ENCODE results near the gene OPCML. TPM values are rescaled to one million over a fixed set of nuclear protein-coding genes. Genes with fewer than 3 reads are reported as not detected.

The OPCML gene
- total and polyA plus RNA-seq, 12 donors: under 0.01 to 1.2 (median 0.39) TPM

DNA sequence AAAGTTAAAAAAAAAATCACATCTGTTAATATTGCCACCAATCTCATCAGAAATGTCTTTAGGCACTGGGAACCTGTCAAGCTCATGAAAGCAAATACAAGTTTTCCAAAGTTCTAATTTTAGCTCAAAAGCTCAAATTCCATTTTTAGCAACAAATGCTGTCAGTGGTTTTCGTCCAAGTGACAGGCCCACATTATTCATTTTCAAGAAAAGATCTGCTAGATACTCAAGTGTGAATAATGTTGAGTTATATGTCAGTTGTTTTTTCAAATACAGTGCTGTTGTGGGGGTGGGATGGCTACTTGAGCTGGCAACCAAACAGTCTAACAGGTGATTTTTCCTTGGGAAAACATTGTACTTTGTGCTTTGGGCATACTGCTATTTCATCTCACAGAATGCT lies 1072.6 kb downstream of the OPCML start:
- TF ChIP-seq, protein P1, sequence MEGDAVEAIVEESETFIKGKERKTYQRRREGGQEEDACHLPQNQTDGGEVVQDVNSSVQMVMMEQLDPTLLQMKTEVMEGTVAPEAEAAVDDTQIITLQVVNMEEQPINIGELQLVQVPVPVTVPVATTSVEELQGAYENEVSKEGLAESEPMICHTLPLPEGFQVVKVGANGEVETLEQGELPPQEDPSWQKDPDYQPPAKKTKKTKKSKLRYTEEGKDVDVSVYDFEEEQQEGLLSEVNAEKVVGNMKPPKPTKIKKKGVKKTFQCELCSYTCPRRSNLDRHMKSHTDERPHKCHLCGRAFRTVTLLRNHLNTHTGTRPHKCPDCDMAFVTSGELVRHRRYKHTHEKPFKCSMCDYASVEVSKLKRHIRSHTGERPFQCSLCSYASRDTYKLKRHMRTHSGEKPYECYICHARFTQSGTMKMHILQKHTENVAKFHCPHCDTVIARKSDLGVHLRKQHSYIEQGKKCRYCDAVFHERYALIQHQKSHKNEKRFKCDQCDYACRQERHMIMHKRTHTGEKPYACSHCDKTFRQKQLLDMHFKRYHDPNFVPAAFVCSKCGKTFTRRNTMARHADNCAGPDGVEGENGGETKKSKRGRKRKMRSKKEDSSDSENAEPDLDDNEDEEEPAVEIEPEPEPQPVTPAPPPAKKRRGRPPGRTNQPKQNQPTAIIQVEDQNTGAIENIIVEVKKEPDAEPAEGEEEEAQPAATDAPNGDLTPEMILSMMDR (IDR thresholded peaks at IDR 0.05): no peak
- 44 to 63% methylated on average over 1 of the region's 1 CpG for WGBS, 2 donors
- intact Hi-C loops (cut with DNase I): no loop called here
- H3K27me3 ChIP-seq: peaks cover 0 to 10% (median 0%) of the 10 kb centered on the region in 7 donors
- DNase-seq (no peak), ATAC-seq (no peak)
- H3K36me3 ChIP-seq: no peaks in the 10 kb centered on the region
- H3K4me3 ChIP-seq: no peak overlapping the region
- H3K4me1 ChIP-seq: peaks cover 0 to 7% (median 0%) of the 10 kb centered on the region in 9 donors
- no peak overlapping the region for H3K27ac ChIP-seq
- peaks cover 0 to 11% (median 0%) of the 10 kb centered on the region in 11 donors for H3K9me3 ChIP-seq

GRCh38 chr11:132457445-132457844 lies 1074.9 kb downstream of the OPCML start:
- DNase-seq (no peak), ATAC-seq (no peak)
- Histone ChIP-seq H3K4me1 (no peaks in the 10 kb centered on the region), H3K27me3 (peaks cover 0 to 10% (median 3%) of the 10 kb centered on the region in 7 donors), H3K27ac (no peak overlapping the region), H3K36me3 (no peaks in the 10 kb centered on the region), H3K4me3 (no peak overlapping the region), H3K9me3 (peaks cover 0 to 11% (median 0%) of the 10 kb centered on the region in 11 donors)
- 74 to 83% methylated on average over 2 of the region's 2 CpGs for WGBS, 2 donors
- TF ChIP-seq, protein P1 (IDR thresholded peaks at IDR 0.05): no peak
- intact Hi-C loops (cut with DNase I): no loop called here

DNA sequence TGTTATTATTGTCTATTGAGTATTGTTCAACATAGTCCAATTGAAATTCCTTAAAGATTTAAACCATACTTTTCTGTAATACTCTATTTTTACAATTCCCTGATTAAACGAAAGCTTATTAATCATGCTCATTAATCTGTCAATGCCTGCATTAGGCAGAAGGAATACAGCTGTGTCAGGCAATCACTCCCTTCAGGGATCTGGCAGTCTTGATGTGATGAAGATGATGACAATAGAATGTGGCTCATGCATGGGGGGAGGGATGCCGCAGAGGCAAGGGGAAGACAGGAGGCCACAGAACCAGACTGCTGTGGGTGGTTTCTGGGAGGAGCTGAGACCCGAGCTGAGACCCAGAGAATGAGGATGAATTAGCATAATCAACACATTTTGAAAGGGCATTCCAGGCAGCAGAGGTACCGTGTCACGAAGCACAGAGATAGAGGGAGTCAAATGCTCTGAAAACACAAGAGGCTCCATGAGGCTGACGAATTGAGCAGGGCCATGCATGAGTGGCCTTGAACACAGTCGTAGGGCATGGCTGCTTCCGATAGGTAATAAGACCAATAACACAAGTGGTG lies 1075.5 kb downstream of the OPCML start:
- H3K27me3 ChIP-seq: peaks cover 0 to 16% (median 3%) of the 10 kb centered on the region in 7 donors
- no peak overlapping the region for H3K4me3 ChIP-seq
- H3K9me3 ChIP-seq: peaks cover 0 to 11% (median 0%) of the 10 kb centered on the region in 11 donors
- WGBS, 2 donors: 61 to 66% methylated on average over 8 of the region's 8 CpGs
- DNase-seq (no peak), ATAC-seq (no peak)
- no peaks in the 10 kb centered on the region for H3K36me3 ChIP-seq
- intact Hi-C loops (cut with DNase I): no loop called here
- H3K4me1 ChIP-seq: no peaks in the 10 kb centered on the region
- TF ChIP-seq, protein P1 (IDR thresholded peaks at IDR 0.05): no peak
- H3K27ac ChIP-seq: no peak overlapping the region

DNA sequence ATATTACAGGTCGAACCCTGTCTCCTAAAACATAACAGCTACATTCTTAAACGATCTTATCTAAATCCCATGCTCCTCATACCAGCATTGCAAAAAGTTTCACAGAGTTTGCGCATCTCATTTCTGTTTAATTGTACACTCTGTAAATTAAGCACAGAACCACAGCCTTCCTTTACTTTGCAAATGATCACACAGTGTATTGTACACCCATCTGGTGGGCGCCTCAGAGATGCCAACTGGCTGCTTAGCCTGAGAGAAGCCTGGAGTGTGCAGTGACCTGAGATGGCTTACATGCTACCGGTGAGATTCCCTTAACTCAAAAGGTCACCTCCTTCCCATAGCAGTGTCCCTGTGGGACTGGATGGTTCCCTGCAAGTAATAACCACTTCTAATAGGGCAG lies 1077.3 kb downstream of the OPCML start:
- Histone ChIP-seq H3K27me3 (peaks cover 0 to 17% (median 0%) of the 10 kb centered on the region in 7 donors), H3K9me3 (peaks cover 0 to 5% (median 0%) of the 10 kb centered on the region in 11 donors), H3K36me3 (no peaks in the 10 kb centered on the region), H3K4me3 (no peak overlapping the region), H3K27ac (no peak overlapping the region), H3K4me1 (no peaks in the 10 kb centered on the region)
- whole genome bisulfite sequencing, 2 donors: 79 to 83% methylated on average over 5 of the region's 5 CpGs
- ATAC-seq: no peak
- intact Hi-C loops (cut with DNase I): no loop called here
- no peak for DNase-seq
- TF ChIP-seq, protein P1 (IDR thresholded peaks at IDR 0.05): no peak
